Fibroblast of pulmonary artery (primary cell): ENCODE measurements around the gene PSMD1.
"Not testable (repeated sequence)": the region's sequence is repeated elsewhere in the genome, so short reads cannot be mapped to it uniquely, and the experiment has no call there.

Experiments used
- DNase-seq: peaks from one replicate; pipeline ENCODE4 v3.0.0-alpha.2; 2010; ENCODE audit warnings: low read depth
- H3K4me3 ChIP-seq: replicated peaks from 2 replicates; pipeline ENCODE4 v1.5.1; 2011; ENCODE audit warnings: low read depth, mild to moderate bottlenecking, control low read depth, low read length, moderate library complexity
- TF ChIP-seq, protein P1 (sequence below): IDR thresholded peaks from 2 replicates; pipeline ENCODE4 v1.5.1; 2011; ENCODE audit warnings: mild to moderate bottlenecking, control low read depth, low read length, inconsistent platforms; ENCODE audit errors: missing control alignments

PSMD1 gene

GRCh38 chr2:231176066-231176465 is 119.4 kb downstream of the PSMD1 start:
- H3K4me3 ChIP-seq: no peak overlapping the region
- DNase-seq: no peak
- TF ChIP-seq, protein P1, sequence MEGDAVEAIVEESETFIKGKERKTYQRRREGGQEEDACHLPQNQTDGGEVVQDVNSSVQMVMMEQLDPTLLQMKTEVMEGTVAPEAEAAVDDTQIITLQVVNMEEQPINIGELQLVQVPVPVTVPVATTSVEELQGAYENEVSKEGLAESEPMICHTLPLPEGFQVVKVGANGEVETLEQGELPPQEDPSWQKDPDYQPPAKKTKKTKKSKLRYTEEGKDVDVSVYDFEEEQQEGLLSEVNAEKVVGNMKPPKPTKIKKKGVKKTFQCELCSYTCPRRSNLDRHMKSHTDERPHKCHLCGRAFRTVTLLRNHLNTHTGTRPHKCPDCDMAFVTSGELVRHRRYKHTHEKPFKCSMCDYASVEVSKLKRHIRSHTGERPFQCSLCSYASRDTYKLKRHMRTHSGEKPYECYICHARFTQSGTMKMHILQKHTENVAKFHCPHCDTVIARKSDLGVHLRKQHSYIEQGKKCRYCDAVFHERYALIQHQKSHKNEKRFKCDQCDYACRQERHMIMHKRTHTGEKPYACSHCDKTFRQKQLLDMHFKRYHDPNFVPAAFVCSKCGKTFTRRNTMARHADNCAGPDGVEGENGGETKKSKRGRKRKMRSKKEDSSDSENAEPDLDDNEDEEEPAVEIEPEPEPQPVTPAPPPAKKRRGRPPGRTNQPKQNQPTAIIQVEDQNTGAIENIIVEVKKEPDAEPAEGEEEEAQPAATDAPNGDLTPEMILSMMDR: no peak

DNA sequence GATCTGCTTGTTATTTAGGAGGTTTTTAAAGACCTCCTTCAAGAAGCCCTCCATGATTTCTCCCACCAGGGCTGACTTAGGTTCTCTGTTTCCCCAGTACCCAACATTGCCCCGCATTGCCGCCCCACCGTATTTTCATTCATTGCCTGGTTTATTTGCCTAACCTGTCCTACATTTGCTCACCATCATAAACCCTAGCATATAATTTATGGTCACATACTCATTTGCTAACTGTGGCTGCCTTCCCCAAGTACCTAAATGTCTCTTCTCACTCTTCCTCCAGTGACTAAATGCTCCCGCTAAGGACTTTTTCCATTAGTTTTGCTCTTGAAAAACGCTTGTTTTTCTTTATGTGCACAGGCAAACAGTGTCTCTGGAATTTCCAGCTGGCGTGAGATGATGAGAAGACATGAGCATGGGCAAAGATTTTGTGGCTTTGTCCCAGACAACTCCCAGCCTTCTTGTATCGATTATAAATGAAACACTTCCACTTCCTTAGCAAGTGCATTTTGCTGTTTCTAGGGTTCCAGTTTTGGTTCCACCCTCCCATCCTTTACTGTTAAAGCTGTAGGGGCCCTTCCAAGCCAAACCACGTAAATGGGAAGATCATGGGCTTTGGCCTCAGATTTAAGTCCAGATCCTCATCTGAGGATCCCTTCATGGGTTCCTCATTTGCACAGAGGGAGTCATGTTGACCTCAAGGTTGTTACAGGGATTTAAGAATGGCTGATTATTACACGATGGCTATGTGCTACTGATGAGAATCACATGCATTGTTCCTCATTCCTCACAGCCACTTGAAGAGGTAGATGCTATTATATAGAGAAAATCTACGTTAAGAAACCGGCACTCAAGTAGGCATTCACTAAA is 120.7 kb downstream of the PSMD1 start:
- TF ChIP-seq, protein P1: no peak
- H3K4me3 ChIP-seq: no peak overlapping the region
- DNase-seq: no peak

DNA sequence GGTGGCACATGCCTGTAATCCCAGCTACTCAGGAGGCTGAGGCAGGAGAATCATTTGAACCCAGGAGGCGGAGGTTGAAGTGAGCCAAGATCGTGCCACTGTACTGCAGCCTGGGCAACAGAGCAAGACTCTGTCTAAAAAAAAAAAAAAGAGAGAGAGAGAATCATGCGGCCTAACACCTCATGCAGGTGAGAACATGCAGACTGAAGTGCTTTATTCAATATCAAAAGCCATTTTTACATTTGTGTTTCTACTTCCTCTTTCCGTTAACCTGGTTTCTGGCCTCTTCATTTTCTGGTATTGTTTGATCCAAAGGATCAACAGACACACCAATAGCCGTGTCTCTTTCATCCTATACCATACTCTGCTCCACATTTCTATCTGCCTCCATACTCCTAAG is 122.1 kb downstream of the PSMD1 start:
- not testable (repeated sequence) for DNase-seq, H3K4me3 ChIP-seq

- TF ChIP-seq, protein P1: no peak
- no peak overlapping the region for H3K4me3 ChIP-seq
- peak; percentile 64 for DNase-seq
Measured at GRCh38 chr2:231181860-231182512, 125.3 kb downstream of the PSMD1 start.

- no peak for DNase-seq
- H3K4me3 ChIP-seq: no peak overlapping the region
- TF ChIP-seq, protein P1: no peak
Measured at GRCh38 chr2:231182513-231182899, 125.8 kb downstream of the PSMD1 start.

GRCh38 chr2:231183851-231184250 is 127.2 kb downstream of the PSMD1 start:
- DNase-seq: no peak
- TF ChIP-seq, protein P1: no peak
- no peak overlapping the region for H3K4me3 ChIP-seq

DNA sequence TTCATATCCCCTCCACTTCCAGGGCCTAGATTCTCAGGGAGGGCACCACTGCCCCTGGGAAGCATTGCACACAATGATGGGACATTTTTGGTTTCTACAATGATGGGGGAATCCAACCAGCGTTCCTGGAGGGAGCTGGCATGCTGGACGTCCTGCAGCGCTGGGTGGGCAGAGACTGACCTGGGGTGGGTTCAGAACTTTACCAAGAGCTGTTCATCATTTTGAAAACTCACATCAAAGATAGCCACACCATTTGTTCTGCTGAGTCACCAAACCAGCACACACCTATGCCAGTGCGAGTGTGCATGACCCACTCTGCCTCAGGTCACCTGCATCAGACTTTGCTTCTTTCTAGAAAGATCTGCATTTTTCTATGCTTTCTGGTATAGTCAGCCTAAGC is 127.7 kb downstream of the PSMD1 start:
- H3K4me3 ChIP-seq: no peak overlapping the region
- TF ChIP-seq, protein P1: no peak
- no peak for DNase-seq
